ENCODE data around the gene ACAA1. TPM values are rescaled to one million over a fixed set of nuclear protein-coding genes. Genes with fewer than 3 reads are reported as not detected.
A peak's percentile ranks its signal among the peaks of the same experiment; 100 is the strongest.

The ACAA1 gene
- total RNA-seq, 1 experiment from 2014 or later: 76.4 TPM

- BruUV-seq (replicated peaks): no TSS peak
- H3K9me3 ChIP-seq (ENCODE audit: low read length): no peaks in the 10 kb centered on the region
- peaks cover 45% of the 10 kb centered on the region for H3K4me1 ChIP-seq (ENCODE audit: insufficient read depth, low read length)
- no peaks in the 10 kb centered on the region for H3K27me3 ChIP-seq (ENCODE audit: low read length)
- H3K9me2 ChIP-seq (replicated peaks; ENCODE audit: low read length): no peaks in the 10 kb centered on the region
- ChIA-PET POLR2A (ENCODE audit: unreplicated experiment) (no interaction called here), CTCF (interaction anchor here (0.7 kb wide), 1 partner anchor 12 kb away, joined by 3 read pairs; no protein-coding TSS in a partner anchor)
- intact Hi-C loops (cut with micrococcal nuclease): no loop called here
- TF ChIP-seq, protein P1, sequence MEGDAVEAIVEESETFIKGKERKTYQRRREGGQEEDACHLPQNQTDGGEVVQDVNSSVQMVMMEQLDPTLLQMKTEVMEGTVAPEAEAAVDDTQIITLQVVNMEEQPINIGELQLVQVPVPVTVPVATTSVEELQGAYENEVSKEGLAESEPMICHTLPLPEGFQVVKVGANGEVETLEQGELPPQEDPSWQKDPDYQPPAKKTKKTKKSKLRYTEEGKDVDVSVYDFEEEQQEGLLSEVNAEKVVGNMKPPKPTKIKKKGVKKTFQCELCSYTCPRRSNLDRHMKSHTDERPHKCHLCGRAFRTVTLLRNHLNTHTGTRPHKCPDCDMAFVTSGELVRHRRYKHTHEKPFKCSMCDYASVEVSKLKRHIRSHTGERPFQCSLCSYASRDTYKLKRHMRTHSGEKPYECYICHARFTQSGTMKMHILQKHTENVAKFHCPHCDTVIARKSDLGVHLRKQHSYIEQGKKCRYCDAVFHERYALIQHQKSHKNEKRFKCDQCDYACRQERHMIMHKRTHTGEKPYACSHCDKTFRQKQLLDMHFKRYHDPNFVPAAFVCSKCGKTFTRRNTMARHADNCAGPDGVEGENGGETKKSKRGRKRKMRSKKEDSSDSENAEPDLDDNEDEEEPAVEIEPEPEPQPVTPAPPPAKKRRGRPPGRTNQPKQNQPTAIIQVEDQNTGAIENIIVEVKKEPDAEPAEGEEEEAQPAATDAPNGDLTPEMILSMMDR (conservative IDR thresholded peaks at IDR 0.05; ENCODE audit: low read depth, low read length): peak; percentile 51
- TF ChIP-seq EZH2phosphoT487 (IDR thresholded peaks at IDR 0.05; ENCODE audit: borderline replicate concordance, low read length): no peak
- ATAC-seq (no peak), DNase-seq (no peak)
- no peak overlapping the region for H2AFZ ChIP-seq (ENCODE audit: low read length)
- no peaks in the 10 kb centered on the region for H3K36me3 ChIP-seq (ENCODE audit: low read depth, low read length)
- no peaks in the 10 kb centered on the region for H3K79me2 ChIP-seq (ENCODE audit: low read length)
- H3K4me3 ChIP-seq (ENCODE audit: low read length): no peak overlapping the region
- no peaks in the 10 kb centered on the region for H4K20me1 ChIP-seq (ENCODE audit: low read length)
- H3K27ac ChIP-seq (ENCODE audit: low read length): peak overlapping the region; percentile 96
- H3K4me2 ChIP-seq (ENCODE audit: low read length): peak overlapping the region; percentile 32
- peak overlapping the region; percentile 68 for H3K9ac ChIP-seq (ENCODE audit: low read length)
- no peaks in the 10 kb centered on the region for H3F3A ChIP-seq (ENCODE audit: low read length, unreplicated experiment)
Measured at GRCh38 chr3:38150780-38151528, 14.0 kb upstream of the ACAA1 start.

- Histone ChIP-seq H3K27ac (ENCODE audit: low read length) (no peak overlapping the region), H3K27me3 (ENCODE audit: low read length) (no peaks in the 10 kb centered on the region), H3K79me2 (ENCODE audit: low read length) (no peaks in the 10 kb centered on the region), H3K9ac (ENCODE audit: low read length) (no peak overlapping the region), H3K4me2 (ENCODE audit: low read length) (no peak overlapping the region), H4K20me1 (ENCODE audit: low read length) (no peaks in the 10 kb centered on the region), H3K36me3 (ENCODE audit: low read depth, low read length) (no peaks in the 10 kb centered on the region), H3K4me3 (ENCODE audit: low read length) (no peak overlapping the region), H3K9me2 (replicated peaks; ENCODE audit: low read length) (no peaks in the 10 kb centered on the region), H3F3A (ENCODE audit: low read length, unreplicated experiment) (no peaks in the 10 kb centered on the region), H3K4me1 (ENCODE audit: insufficient read depth, low read length) (peaks cover 37% of the 10 kb centered on the region), H2AFZ (ENCODE audit: low read length) (no peak overlapping the region), H3K9me3 (ENCODE audit: low read length) (no peaks in the 10 kb centered on the region)
- intact Hi-C loops (cut with micrococcal nuclease): no loop called here
- no TSS peak for BruUV-seq (replicated peaks)
- ATAC-seq (no peak), DNase-seq (no peak)
- ChIA-PET CTCF (no interaction called here), POLR2A (ENCODE audit: unreplicated experiment) (no interaction called here)
- TF ChIP-seq EZH2phosphoT487 (IDR thresholded peaks at IDR 0.05; ENCODE audit: borderline replicate concordance, low read length): no peak
- no peak for TF ChIP-seq EZH2 (IDR thresholded peaks at IDR 0.05; ENCODE audit: low read length, unreplicated experiment)
- TF ChIP-seq, protein P1 (conservative IDR thresholded peaks at IDR 0.05; ENCODE audit: low read depth, low read length): no peak
Measured at GRCh38 chr3:38149708-38150107, 12.8 kb upstream of the ACAA1 start.

DNA sequence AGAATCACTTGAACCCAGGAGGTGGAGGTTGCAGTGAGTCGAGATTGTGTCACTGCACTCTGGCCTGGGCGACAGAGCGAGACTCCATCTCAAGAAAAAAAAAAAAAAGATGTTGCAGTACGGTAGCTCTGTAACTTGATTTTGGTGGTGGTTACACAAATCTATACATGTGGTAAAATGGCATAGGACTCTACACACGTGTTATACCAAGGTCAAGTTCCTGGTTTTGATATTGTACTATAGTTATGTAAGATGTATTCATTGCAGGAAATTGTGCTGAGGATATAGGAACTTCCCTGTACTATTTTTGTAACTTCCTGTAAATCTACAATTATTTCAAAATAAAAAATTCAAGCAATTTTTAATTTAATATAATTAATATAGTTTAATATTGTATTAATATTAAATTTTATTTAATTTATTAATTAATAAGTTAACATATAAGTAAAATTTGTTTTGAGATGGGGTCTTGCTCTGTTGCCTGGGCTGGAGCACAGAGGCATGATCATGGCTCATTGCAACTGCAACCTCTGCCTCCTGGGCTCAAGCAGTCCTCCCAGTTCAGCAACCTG is 11.5 kb upstream of the ACAA1 start:
- H3K9me2 ChIP-seq (replicated peaks; ENCODE audit: low read length): no peaks in the 10 kb centered on the region
- no peaks in the 10 kb centered on the region for H4K20me1 ChIP-seq (ENCODE audit: low read length)
- H3F3A ChIP-seq (ENCODE audit: low read length, unreplicated experiment): no peaks in the 10 kb centered on the region
- no peak overlapping the region for H2AFZ ChIP-seq (ENCODE audit: low read length)
- TF ChIP-seq, protein P1 (conservative IDR thresholded peaks at IDR 0.05; ENCODE audit: low read depth, low read length): no peak
- TF ChIP-seq EZH2phosphoT487 (IDR thresholded peaks at IDR 0.05; ENCODE audit: borderline replicate concordance, low read length) (no peak), EZH2 (IDR thresholded peaks at IDR 0.05; ENCODE audit: low read length, unreplicated experiment) (no peak)
- H3K4me2 ChIP-seq (ENCODE audit: low read length): no peak overlapping the region
- ChIA-PET POLR2A (ENCODE audit: unreplicated experiment) (no interaction called here), CTCF (no interaction called here)
- H3K4me1 ChIP-seq (ENCODE audit: insufficient read depth, low read length): peaks cover 25% of the 10 kb centered on the region
- H3K36me3 ChIP-seq (ENCODE audit: low read depth, low read length): no peaks in the 10 kb centered on the region
- no peaks in the 10 kb centered on the region for H3K79me2 ChIP-seq (ENCODE audit: low read length)
- H3K9me3 ChIP-seq (ENCODE audit: low read length): no peaks in the 10 kb centered on the region
- H3K27ac ChIP-seq (ENCODE audit: low read length): no peak overlapping the region
- H3K27me3 ChIP-seq (ENCODE audit: low read length): no peaks in the 10 kb centered on the region
- H3K4me3 ChIP-seq (ENCODE audit: low read length): no peak overlapping the region
- H3K9ac ChIP-seq (ENCODE audit: low read length): no peak overlapping the region
- ATAC-seq (no peak), DNase-seq (no peak)
- BruUV-seq (replicated peaks): no TSS peak
- intact Hi-C loops (cut with micrococcal nuclease): no loop called here

Measured in PC-3 (cell line).